IMR-90 (cell line): ENCODE measurements around the gene ANTXRL. TPM values are rescaled to one million over a fixed set of nuclear protein-coding genes. Genes with fewer than 3 reads are reported as not detected.

ENCODE experiments used
- ATAC-seq: fragments of 200-7000 bp; cut with Tn5 transposase; 2 replicates; pipeline ENCODE4 v1.9.1; 2020; ENCODE audit warnings: low read depth, mild to moderate bottlenecking, moderate library complexity
- BruUV-seq: library from RNA; stranded (reverse); fragments of 400-500 nt; replicated peaks from 2 replicates; lab custom pipeline; 2021; lab: Mats Ljungman, UMichigan
- CTCF ChIA-PET: fragments of 300-600 bp; formaldehyde crosslinking; extraction: SDS; loops from one replicate; lab custom pipeline; 2021; ENCODE audit warnings: antibody characterized with exemption; lab: Yijun Ruan, JAX
- POLR2A ChIA-PET: fragments of 300-600 bp; sonication (Branson Sonifier 250); formaldehyde crosslinking; loops from one replicate; lab custom pipeline; 2022; ENCODE audit warnings: antibody characterized with exemption; ENCODE audit not compliant: unreplicated experiment; lab: Charles Lee
- DNase-seq: peaks from one replicate; pipeline ENCODE4 v3.0.0; 2013
- H2AFZ ChIP-seq: replicated peaks from 2 replicates; pipeline ENCODE3; 2013; ENCODE audit warnings: low read length, mild to moderate bottlenecking; ENCODE audit not compliant: poor library complexity
- H2AK5ac ChIP-seq: 2 replicates; pipeline ENCODE4 v1.6.1; 2013; ENCODE audit warnings: low read depth, low read length, inconsistent platforms
- H2AK9ac ChIP-seq: replicated peaks from 2 replicates; pipeline ENCODE3; 2013; ENCODE audit warnings: mild to moderate bottlenecking, low read depth, low read length, moderate library complexity; ENCODE audit not compliant: poor library complexity
- H2BK120ac ChIP-seq: 2 replicates; pipeline ENCODE4 v1.6.1; 2013; ENCODE audit warnings: low read depth, low read length, inconsistent platforms
- H2BK15ac ChIP-seq: 3 replicates; pipeline ENCODE4 v1.6.1; 2013; ENCODE audit warnings: low read depth, low read length, inconsistent platforms
- H2BK20ac ChIP-seq: 2 replicates; pipeline ENCODE4 v1.6.1; 2013; ENCODE audit warnings: low read depth, mild to moderate bottlenecking, inconsistent platforms, low read length, moderate library complexity
- H2BK5ac ChIP-seq: 2 replicates; pipeline ENCODE4 v1.6.1; 2013; ENCODE audit warnings: mild to moderate bottlenecking, low read depth, low read length, inconsistent platforms; ENCODE audit not compliant: poor library complexity, severe bottlenecking
- H3K14ac ChIP-seq: replicated peaks from 2 replicates; pipeline ENCODE4 v1.6.1; 2013; ENCODE audit warnings: low read depth, low read length, inconsistent platforms
- H3K18ac ChIP-seq: 2 replicates; pipeline ENCODE4 v1.6.1; 2013; ENCODE audit warnings: low read depth, low read length, control low read depth
- H3K23ac ChIP-seq: 2 replicates; pipeline ENCODE4 v1.6.1; 2013; ENCODE audit warnings: low read depth, low read length, inconsistent platforms
- H3K27ac ChIP-seq: 2 replicates; pipeline ENCODE4 v1.5.1; 2013; ENCODE audit warnings: mild to moderate bottlenecking, control low read depth, low read length; ENCODE audit not compliant: insufficient read depth
- H3K27me3 ChIP-seq: 2 replicates; pipeline ENCODE4 v1.6.1; 2013; ENCODE audit warnings: low read length; ENCODE audit not compliant: control insufficient read depth, insufficient read depth
- H3K36me3 ChIP-seq: 2 replicates; pipeline ENCODE4 v1.6.1; 2013; ENCODE audit warnings: low read length, mixed read lengths; ENCODE audit not compliant: control insufficient read depth, insufficient read depth
- H3K4ac ChIP-seq: 2 replicates; pipeline ENCODE4 v1.6.1; 2013; ENCODE audit warnings: low read depth, low read length, inconsistent platforms
- H3K4me1 ChIP-seq: 2 replicates; pipeline ENCODE4 v1.6.1; 2013; ENCODE audit warnings: low read length, mixed read lengths; ENCODE audit not compliant: control insufficient read depth, insufficient read depth
- H3K4me2 ChIP-seq: 2 replicates; pipeline ENCODE4 v1.6.1; 2013; ENCODE audit warnings: low read depth, mild to moderate bottlenecking, control low read depth, low read length, moderate library complexity
- H3K4me3 ChIP-seq: 2 replicates; pipeline ENCODE4 v1.5.1; 2013; ENCODE audit warnings: low read depth, mild to moderate bottlenecking, control low read depth, low read length, moderate library complexity; ENCODE audit not compliant: insufficient read depth
- H3K56ac ChIP-seq: 2 replicates; pipeline ENCODE4 v1.6.1; 2013; ENCODE audit warnings: low read length, inconsistent platforms; ENCODE audit not compliant: insufficient read depth; ENCODE audit errors: extremely low read depth
- H3K79me1 ChIP-seq, 2 experiments: 2 replicates each; pipeline ENCODE4 v1.6.1; 2013; ENCODE audit warnings: low read length in 2 of 2, inconsistent platforms in 1 of 2, low read depth in 1 of 2
- H3K9ac ChIP-seq: 2 replicates; pipeline ENCODE4 v1.6.1; 2013; ENCODE audit warnings: low read depth, low read length, control low read depth
- H3K9me1 ChIP-seq: 2 replicates; pipeline ENCODE4 v1.6.1; 2013; ENCODE audit warnings: low read length, inconsistent platforms; ENCODE audit not compliant: insufficient read depth
- H3K9me3 ChIP-seq: 2 replicates; pipeline ENCODE4 v1.6.1; 2013; ENCODE audit warnings: low read length; ENCODE audit not compliant: control insufficient read depth, insufficient read depth
- H4K20me1 ChIP-seq: 2 replicates; pipeline ENCODE4 v1.6.1; 2013; ENCODE audit warnings: low read length, inconsistent platforms; ENCODE audit not compliant: insufficient read depth
- H4K5ac ChIP-seq: 2 replicates; pipeline ENCODE4 v1.6.1; 2013; ENCODE audit warnings: mild to moderate bottlenecking, low read depth, low read length, control low read depth
- H4K8ac ChIP-seq, 2 experiments: 2 replicates each; pipeline ENCODE4 v1.6.1; 2013; ENCODE audit warnings: low read depth in 2 of 2, low read length in 2 of 2, control low read depth in 1 of 2, inconsistent platforms in 1 of 2
- H4K91ac ChIP-seq: 2 replicates; pipeline ENCODE4 v1.6.1; 2013; ENCODE audit warnings: low read depth, low read length, inconsistent platforms; ENCODE audit not compliant: insufficient read depth
- CHD1 ChIP-seq: IDR thresholded peaks from 2 replicates; pipeline ENCODE4 v1.6.1; 2012; ENCODE audit warnings: low read depth, low read length, improper control_type of control experiment
- CTCF ChIP-seq: conservative IDR thresholded peaks from 2 replicates; pipeline ENCODE4 v1.5.1; 2012; ENCODE audit warnings: mild to moderate bottlenecking, low read depth, low read length, improper control_type of control experiment
- POLR2A ChIP-seq: IDR thresholded peaks from 2 replicates; pipeline ENCODE4 v1.6.1; 2012; ENCODE audit warnings: mild to moderate bottlenecking, low read depth, low read length
- RAD21 ChIP-seq: IDR thresholded peaks from 2 replicates; pipeline ENCODE4 v1.6.1; 2012; ENCODE audit warnings: low read length, improper control_type of control experiment
- WGBS, 2 experiments: methylation state at CpG; one replicate each; pipeline versions ENCODE4 v1.1.5 to v1.1.7; 2013; ENCODE audit warnings: missing lambda C conversion rate in 2 of 2; ENCODE audit not compliant: insufficient read length in 1 of 2; ENCODE audit errors: extremely low coverage in 2 of 2; 5-methylcytosine and 5-hydroxymethylcytosine counted together
- dilution Hi-C: fragments of 300-500 bp; cut with HindIII; formaldehyde crosslinking; loops from one replicate; pipeline ENCODE4 v1.14.3; 2018; ENCODE audit warnings: low sequenced_read_pairs; ENCODE audit not compliant: unreplicated experiment
- in situ Hi-C: fragments of 300-500 bp; cut with MboI; formaldehyde crosslinking; loops from 3 replicates; pipeline ENCODE4 v1.14.3; 2019; ENCODE audit warnings: low sequenced_read_pairs, inconsistent platforms, mixed read lengths
- intact Hi-C: fragments of 100-400 bp; cut with micrococcal nuclease; formaldehyde crosslinking; loops from 2 replicates; pipeline ENCODE4 v1.10.0; 2022
- polyA plus RNA-seq, 3 experiments: library from polyadenylated mRNA; depleted of rRNA; stranded (reverse); fragments of >200 nt; gene quantifications; 2 replicates each; pipeline ENCODE4 v1.2.3, GENCODE V29; 2012; ENCODE audit warnings: low replicate concordance in 1 of 3
- total RNA-seq: library from RNA; depleted of rRNA; stranded (reverse); fragments of >200 nt; gene quantifications from 2 replicates; pipeline ENCODE4 v1.2.3, GENCODE V29; 2012

The ANTXRL gene
- total and polyA plus RNA-seq, 2 of the 4 experiments (the other 2 are of a cell fraction) = not detected

DNA sequence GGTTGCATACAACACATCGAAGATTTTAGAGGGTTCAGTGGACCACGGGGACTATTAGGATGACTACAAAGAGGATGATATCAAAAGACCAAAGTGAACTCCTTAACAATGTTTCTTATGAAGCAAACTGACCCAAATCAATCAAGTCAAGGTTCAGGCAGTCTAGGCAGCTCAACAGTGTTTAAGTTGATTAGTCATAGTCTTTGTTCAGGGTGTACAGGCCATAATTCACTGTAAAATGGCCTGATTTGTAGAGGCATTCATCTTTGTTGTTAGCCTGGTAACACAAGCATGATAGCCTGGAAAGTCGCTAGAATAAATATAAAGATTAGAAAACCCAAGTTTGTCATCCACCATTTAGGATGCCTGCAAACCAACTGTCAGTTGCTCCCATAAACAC lies 32.6 kb downstream of the ANTXRL start:
- Histone ChIP-seq H3K18ac (no peak overlapping the region; the same call in 1 of the 2 replicates), H2BK15ac (no peak overlapping the region; the same call in 2 of the 3 replicates), H2AK9ac (no peak overlapping the region), H4K91ac (no peak overlapping the region; the same call in 1 of the 2 replicates), H2BK20ac (no peak overlapping the region), H3K9ac (no peak overlapping the region), H3K56ac (no peak overlapping the region), H3K4ac (no peak overlapping the region), H3K36me3 (no peaks in the 10 kb centered on the region), H3K9me1 (peaks cover 14% of the 10 kb centered on the region), H2AFZ (no peak overlapping the region), H3K23ac (no peak overlapping the region), H3K9me3 (no peaks in the 10 kb centered on the region), H4K8ac (no peak overlapping the region), H4K5ac (no peak overlapping the region), H3K79me1 (no peaks in the 10 kb centered on the region), H3K27ac (no peak overlapping the region), H2AK5ac (no peak overlapping the region), H2BK5ac (no peak overlapping the region), H3K4me1 (peaks cover 23% of the 10 kb centered on the region), H3K14ac (no peak overlapping the region), H2BK120ac (no peak overlapping the region; the same call in 1 of the 2 replicates), H3K27me3 (no peaks in the 10 kb centered on the region), H3K4me2 (no peak overlapping the region), H4K20me1 (no peaks in the 10 kb centered on the region), H3K4me3 (no peak overlapping the region)
- no TSS peak for BruUV-seq
- TF ChIP-seq CTCF (no peak), RAD21 (no peak), POLR2A (no peak), CHD1 (no peak)
- no peak for ATAC-seq
- WGBS, 2 experiments = no CpG with 5 or more reads among the region's 3 CpGs
- no peak for DNase-seq
- in situ Hi-C loops = no loop called here
- intact Hi-C loops = loop anchor here (5.0 kb wide), 1 partner anchor 82 kb away; no protein-coding TSS in a partner anchor
- CTCF ChIA-PET = no interaction called here
- POLR2A ChIA-PET = no interaction called here
- dilution Hi-C loops = no loop called here
